ENCODE data around the gene RCSD1. TPM values are rescaled to one million over a fixed set of nuclear protein-coding genes. Genes with fewer than 3 reads are reported as not detected.
A peak's percentile ranks its signal among the peaks of the same experiment; 100 is the strongest.

Gene RCSD1
- total RNA-seq, 3 donors from 2014 or later (not counting 1 experiment from before 2014, with no cell fraction given), result 86.3 to 130 (median 110) TPM

GRCh38 chr1:167648252-167648849 is 18.3 kb downstream of the RCSD1 start:
- Histone ChIP-seq H3K9me3 (ENCODE audit: control insufficient read depth, insufficient read depth, low read length) (no peaks in the 10 kb centered on the region), H3K27me3 (ENCODE audit: control insufficient read depth, insufficient read depth, low read length) (no peaks in the 10 kb centered on the region), H3K4me1 (ENCODE audit: control insufficient read depth, insufficient read depth, low read length) (peaks cover 80% of the 10 kb centered on the region), H3K4me3 (ENCODE audit: low read length) (no peak overlapping the region), H3K27ac (ENCODE audit: low read length) (peak overlapping the region; percentile 68), H3K36me3 (ENCODE audit: control insufficient read depth, insufficient read depth, low read length) (peaks cover 16% of the 10 kb centered on the region)
- 82% methylated on average over 5 of the region's 5 CpGs for WGBS (ENCODE audit: insufficient coverage)
- intact Hi-C loops (cut with micrococcal nuclease), result loop anchor here (2.0 kb wide), 1 partner anchor 14 kb away; no protein-coding TSS in a partner anchor
- Mint-ChIP-seq H3K9me3 (no peaks in the 10 kb centered on the region), H3K27me3 (ENCODE audit: low read depth in 2 of 2) (no peaks in the 10 kb centered on the region), H3K36me3 (no peaks in the 10 kb centered on the region), H3K4me1 (peaks cover 69 to 82% of the 10 kb centered on the region in 2 donors), H3K4me3 (peak overlapping the region; percentile 89), H3K27ac (peak overlapping the region; percentile 97)
- ATAC-seq (no peak), DNase-seq (no peak)
- no peak for TF ChIP-seq CTCF (IDR thresholded peaks at IDR 0.05)

- peaks cover 80% of the 10 kb centered on the region for H3K4me1 ChIP-seq (ENCODE audit: control insufficient read depth, insufficient read depth, low read length)
- peak overlapping the region; percentile 68 for H3K27ac ChIP-seq (ENCODE audit: low read length)
- H3K4me3 ChIP-seq (ENCODE audit: low read length), result no peak overlapping the region
- peak overlapping the region; percentile 97 for H3K27ac Mint-ChIP-seq
- ATAC-seq (peak; percentile 20 to 23 (median 22)), DNase-seq (no peak)
- H3K9me3 ChIP-seq (ENCODE audit: control insufficient read depth, insufficient read depth, low read length), result no peaks in the 10 kb centered on the region
- peak overlapping the region; percentile 89 for H3K4me3 Mint-ChIP-seq
- H3K27me3 Mint-ChIP-seq (ENCODE audit: low read depth in 2 of 2), result no peaks in the 10 kb centered on the region
- H3K27me3 ChIP-seq (ENCODE audit: control insufficient read depth, insufficient read depth, low read length), result no peaks in the 10 kb centered on the region
- H3K9me3 Mint-ChIP-seq, result no peaks in the 10 kb centered on the region
- H3K36me3 ChIP-seq (ENCODE audit: control insufficient read depth, insufficient read depth, low read length), result peaks cover 16% of the 10 kb centered on the region
- TF ChIP-seq CTCF (IDR thresholded peaks at IDR 0.05), result no peak
- intact Hi-C loops (cut with micrococcal nuclease), result loop anchor here (2.0 kb wide), 1 partner anchor 14 kb away; no protein-coding TSS in a partner anchor
- H3K36me3 Mint-ChIP-seq, result no peaks in the 10 kb centered on the region
- peaks cover 71 to 82% of the 10 kb centered on the region in 2 donors for H3K4me1 Mint-ChIP-seq
- 31% methylated on average over 8 of the region's 8 CpGs for WGBS (ENCODE audit: insufficient coverage)
Observed at GRCh38 chr1:167648978-167649744, 19.1 kb downstream of the RCSD1 start.

GRCh38 chr1:167650269-167651160 is 20.5 kb downstream of the RCSD1 start:
- Histone ChIP-seq H3K4me1 (ENCODE audit: control insufficient read depth, insufficient read depth, low read length) (peaks cover 80% of the 10 kb centered on the region), H3K36me3 (ENCODE audit: control insufficient read depth, insufficient read depth, low read length) (peaks cover 14% of the 10 kb centered on the region), H3K9me3 (ENCODE audit: control insufficient read depth, insufficient read depth, low read length) (no peaks in the 10 kb centered on the region), H3K27ac (ENCODE audit: low read length) (peak overlapping the region; percentile 68), H3K4me3 (ENCODE audit: low read length) (no peak overlapping the region), H3K27me3 (ENCODE audit: control insufficient read depth, insufficient read depth, low read length) (no peaks in the 10 kb centered on the region)
- Mint-ChIP-seq H3K36me3 (no peaks in the 10 kb centered on the region), H3K9me3 (no peaks in the 10 kb centered on the region), H3K4me1 (peaks cover 73 to 82% of the 10 kb centered on the region in 2 donors), H3K4me3 (peak overlapping the region; percentile 89), H3K27me3 (ENCODE audit: low read depth in 2 of 2) (no peaks in the 10 kb centered on the region), H3K27ac (peak overlapping the region; percentile 97)
- intact Hi-C loops (cut with micrococcal nuclease), result loop anchor here (2.0 kb wide), 1 partner anchor 18 kb away; no protein-coding TSS in a partner anchor
- 38% methylated on average over 15 of the region's 16 CpGs for WGBS (ENCODE audit: insufficient coverage)
- TF ChIP-seq CTCF (IDR thresholded peaks at IDR 0.05), result no peak
- ATAC-seq (peak; percentile 44 to 61 (median 58)), DNase-seq (no peak)

All from natural killer cell (primary cell).